ENCODE results near the gene SRPX2. TPM values are rescaled to one million over a fixed set of nuclear protein-coding genes. Genes with fewer than 3 reads are reported as not detected.

The SRPX2 gene
- total and polyA plus RNA-seq, 2 of the 13 experiments (the other 11 are each of a cell fraction or from before 2014, with no cell fraction given) = 1.5 to 6.7 TPM

DNA sequence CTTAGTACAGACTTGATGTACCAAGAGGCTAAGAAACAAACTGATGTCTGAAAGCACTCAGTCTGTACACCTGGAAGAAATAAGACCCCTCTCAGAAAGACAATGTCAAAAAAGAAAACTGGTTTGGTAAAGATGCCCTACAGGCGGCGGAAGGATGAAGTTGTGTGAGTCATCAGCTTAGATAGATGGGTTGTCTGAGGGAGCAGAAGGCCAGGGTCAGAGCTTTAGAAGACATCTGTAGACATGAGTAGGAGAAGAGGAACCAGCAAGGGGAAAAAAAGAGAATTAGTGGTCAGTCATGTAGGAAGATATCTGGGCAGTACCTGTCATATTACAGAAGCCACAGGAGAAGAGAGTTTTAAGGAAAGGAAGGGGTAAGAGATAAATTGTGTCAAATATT is 8.3 kb downstream of the SRPX2 start:
- ChIA-PET POLR2A (no interaction called here), CTCF (ENCODE audit: low intra/inter-chr PET ratio, low total read pairs) (no interaction called here)
- ATAC-seq (no peak), DNase-seq (ENCODE audit: low spot score) (no peak), FAIRE-seq (no peak)
- Histone ChIP-seq H4K20me1 (ENCODE audit: insufficient read depth, low read length) (no peaks in the 10 kb centered on the region), H3K4me3 (replicated peaks in 1 of 3; ENCODE audit: insufficient read depth in 1 of 3, low read depth in 2 of 3, low read length in 3 of 3) (no peak overlapping the region), H3K79me2 (ENCODE audit: insufficient read depth, low read length) (no peaks in the 10 kb centered on the region), H3K27me3 (ENCODE audit: control insufficient read depth in 1 of 2, insufficient read depth in 2 of 2, low read length in 2 of 2) (no peaks in the 10 kb centered on the region), H3K27ac (ENCODE audit: extremely low read length, insufficient read depth, low read length) (no peak overlapping the region), H3K36me3 (replicated peaks in 1 of 2; ENCODE audit: control insufficient read depth in 1 of 2, insufficient read depth in 2 of 2, low read length in 2 of 2) (no peaks in the 10 kb centered on the region), H3K4me2 (ENCODE audit: low read depth, low read length) (no peak overlapping the region), H2AFZ (ENCODE audit: low read length) (no peak overlapping the region), H3K9ac (ENCODE audit: insufficient read depth, low read depth, low read length) (no peak overlapping the region), H3K9me3 (ENCODE audit: low read length) (no peaks in the 10 kb centered on the region), H3K4me1 (ENCODE audit: insufficient read depth, low read length) (peaks cover 60% of the 10 kb centered on the region)
- in situ Hi-C loops (cut with HindIII; ENCODE audit: extremely low pct_ligation_motif_present, low pct_unique_long_range_greater_than_20kb) = no loop called here
- WGBS (ENCODE audit: low lambda C conversion rate) = 96% methylated on average over 2 of the region's 2 CpGs
- BruUV-seq (replicated peaks) = no TSS peak
- intact Hi-C loops (cut with micrococcal nuclease; ENCODE audit: unreplicated experiment) = no loop called here
- TF ChIP-seq ZNF18 (CRISPR knock-in tag; IDR thresholded peaks at IDR 0.05; ENCODE audit: insufficient replicate concordance) (no peak), ZNF616 (CRISPR knock-in tag; IDR thresholded peaks at IDR 0.05; ENCODE audit: low read depth) (no peak), JUN (CRISPR knock-in tag; IDR thresholded peaks at IDR 0.05) (no peak), PTBP1 (IDR thresholded peaks at IDR 0.05; ENCODE audit: low read depth, low read length, poor library complexity, severe bottlenecking) (no peak), EZH2 (conservative IDR thresholded peaks at IDR 0.05; ENCODE audit: low read depth, low read length) (no peak), FOXK2 (IDR thresholded peaks at IDR 0.05) (no peak), TBL1XR1 (IDR thresholded peaks at IDR 0.05; ENCODE audit: borderline replicate concordance, low read length, partially characterized antibody) (no peak), TRIM24 (CRISPR knock-in tag; IDR thresholded peaks at IDR 0.05) (no peak), ZNF180 (CRISPR knock-in tag; IDR thresholded peaks at IDR 0.05; ENCODE audit: borderline replicate concordance, low read depth) (no peak), ZNF691 (CRISPR knock-in tag; IDR thresholded peaks at IDR 0.05; ENCODE audit: borderline replicate concordance, low read depth) (no peak), ZNF484 (CRISPR knock-in tag; IDR thresholded peaks at IDR 0.05; ENCODE audit: borderline replicate concordance, low read depth) (no peak), ZBTB37 (CRISPR knock-in tag; IDR thresholded peaks at IDR 0.05) (no peak), TCF12 (IDR thresholded peaks at IDR 0.05) (no peak), TCF12 (CRISPR knock-in tag; IDR thresholded peaks at IDR 0.05) (no peak), ZSCAN12 (CRISPR knock-in tag; IDR thresholded peaks at IDR 0.05) (no peak), CSRNP1 (CRISPR knock-in tag; IDR thresholded peaks at IDR 0.05) (no peak)
- TF ChIP-seq, protein P1, sequence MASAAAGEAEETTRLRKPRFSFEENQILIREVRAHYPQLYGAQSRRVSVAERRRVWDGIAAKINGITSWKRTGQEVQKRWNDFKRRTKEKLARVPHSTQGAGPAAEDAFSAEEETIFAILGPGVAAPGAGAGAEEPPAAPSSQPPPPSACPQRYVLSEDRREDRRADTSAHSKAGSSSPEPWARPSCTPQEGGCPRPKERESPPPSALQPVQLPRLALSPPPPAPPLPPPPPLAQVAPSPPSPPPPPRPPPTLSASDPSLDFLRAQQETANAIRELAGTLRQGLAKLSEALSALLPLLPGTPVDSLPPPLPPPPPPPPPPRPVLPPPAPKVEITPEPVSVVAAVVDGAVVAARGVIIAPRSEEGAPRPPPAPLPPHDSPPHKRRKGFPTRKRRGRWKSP (CRISPR knock-in tag; IDR thresholded peaks at IDR 0.05) = no peak
- TF ChIP-seq, protein P2, sequence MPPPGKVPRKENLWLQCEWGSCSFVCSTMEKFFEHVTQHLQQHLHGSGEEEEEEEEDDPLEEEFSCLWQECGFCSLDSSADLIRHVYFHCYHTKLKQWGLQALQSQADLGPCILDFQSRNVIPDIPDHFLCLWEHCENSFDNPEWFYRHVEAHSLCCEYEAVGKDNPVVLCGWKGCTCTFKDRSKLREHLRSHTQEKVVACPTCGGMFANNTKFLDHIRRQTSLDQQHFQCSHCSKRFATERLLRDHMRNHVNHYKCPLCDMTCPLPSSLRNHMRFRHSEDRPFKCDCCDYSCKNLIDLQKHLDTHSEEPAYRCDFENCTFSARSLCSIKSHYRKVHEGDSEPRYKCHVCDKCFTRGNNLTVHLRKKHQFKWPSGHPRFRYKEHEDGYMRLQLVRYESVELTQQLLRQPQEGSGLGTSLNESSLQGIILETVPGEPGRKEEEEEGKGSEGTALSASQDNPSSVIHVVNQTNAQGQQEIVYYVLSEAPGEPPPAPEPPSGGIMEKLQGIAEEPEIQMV (CRISPR knock-in tag; IDR thresholded peaks at IDR 0.05; ENCODE audit: low read depth) = no peak
